Activated gamma-delta T cell (primary cell): ENCODE measurements around the gene UBA5.

Source experiments
- DNase-seq: peaks from one replicate; lab custom pipeline; 2025; lab: John Stamatoyannopoulos, UW

Gene UBA5

DNA sequence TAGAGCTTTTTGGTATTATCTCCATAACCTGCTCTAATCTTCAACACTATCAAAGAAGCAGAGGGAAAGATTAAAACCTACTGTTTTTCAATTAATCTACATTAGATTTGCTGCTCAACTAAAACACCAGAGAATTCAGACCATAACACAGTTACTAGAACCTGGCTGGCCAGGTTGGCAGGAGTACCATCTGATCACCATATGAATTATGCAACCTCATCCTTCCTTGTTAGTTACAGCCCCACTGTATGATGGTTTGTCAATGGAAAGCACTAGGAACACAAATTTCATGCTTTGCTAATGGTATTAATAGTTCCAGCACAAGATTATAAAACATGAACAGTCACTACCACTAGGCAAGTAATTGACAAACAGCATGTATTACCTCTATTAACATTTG is 56.2 kb downstream of the UBA5 start:
- no peak for DNase-seq

DNA sequence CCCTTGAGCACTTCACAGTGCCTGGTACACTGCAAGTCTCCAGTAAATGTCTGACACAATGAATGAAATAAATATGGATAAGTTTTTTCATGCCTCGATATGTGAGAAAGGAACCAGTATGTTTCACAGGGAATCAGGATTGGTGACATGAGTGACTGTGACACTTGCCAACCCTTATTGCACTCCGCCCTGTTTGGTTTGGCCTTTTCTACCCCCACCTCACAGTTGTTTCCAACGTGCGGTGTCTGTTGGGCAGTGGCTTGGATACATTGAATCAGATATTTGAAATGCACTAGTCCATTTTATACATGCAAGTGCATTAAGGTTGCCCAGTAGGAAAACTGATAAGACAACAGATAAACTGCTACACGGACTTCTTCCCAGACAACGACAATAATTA is 60.1 kb downstream of the UBA5 start:
- DNase-seq: no peak

DNA sequence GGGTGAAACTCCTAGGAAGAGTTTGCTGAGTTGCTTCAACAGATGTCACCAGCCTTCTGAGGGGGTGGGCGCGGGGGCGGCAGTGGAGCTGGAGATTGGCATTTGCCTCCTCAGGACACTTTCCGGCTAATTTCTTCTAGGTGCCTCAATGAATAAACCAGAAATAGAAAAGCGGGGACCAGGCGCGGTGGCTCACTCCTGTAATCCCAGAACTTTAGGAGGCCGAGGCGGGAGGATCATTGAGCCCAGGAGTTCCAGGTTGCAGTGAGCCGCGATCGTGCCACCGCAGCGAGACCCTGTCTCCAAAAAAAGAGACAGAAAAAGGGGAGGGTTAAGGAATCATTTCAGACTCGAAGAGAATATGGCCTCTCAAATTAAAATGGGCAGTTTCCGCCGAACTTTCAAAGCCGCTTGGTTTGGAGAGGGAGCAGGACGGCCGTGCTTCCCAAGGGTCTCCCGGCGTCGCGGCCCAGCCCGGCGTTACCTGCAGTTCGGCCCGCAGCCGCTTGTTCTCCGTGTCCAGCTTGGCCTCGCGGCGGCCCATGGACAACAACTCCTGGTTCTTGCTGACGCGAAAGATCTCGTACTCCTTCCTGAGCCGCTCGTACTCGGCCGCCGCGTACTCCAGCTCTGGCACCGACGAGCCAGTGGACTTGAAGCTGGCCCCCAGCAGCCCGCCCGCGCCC is 61.5 kb downstream of the UBA5 start:
- DNase-seq: peak; percentile 10

DNA sequence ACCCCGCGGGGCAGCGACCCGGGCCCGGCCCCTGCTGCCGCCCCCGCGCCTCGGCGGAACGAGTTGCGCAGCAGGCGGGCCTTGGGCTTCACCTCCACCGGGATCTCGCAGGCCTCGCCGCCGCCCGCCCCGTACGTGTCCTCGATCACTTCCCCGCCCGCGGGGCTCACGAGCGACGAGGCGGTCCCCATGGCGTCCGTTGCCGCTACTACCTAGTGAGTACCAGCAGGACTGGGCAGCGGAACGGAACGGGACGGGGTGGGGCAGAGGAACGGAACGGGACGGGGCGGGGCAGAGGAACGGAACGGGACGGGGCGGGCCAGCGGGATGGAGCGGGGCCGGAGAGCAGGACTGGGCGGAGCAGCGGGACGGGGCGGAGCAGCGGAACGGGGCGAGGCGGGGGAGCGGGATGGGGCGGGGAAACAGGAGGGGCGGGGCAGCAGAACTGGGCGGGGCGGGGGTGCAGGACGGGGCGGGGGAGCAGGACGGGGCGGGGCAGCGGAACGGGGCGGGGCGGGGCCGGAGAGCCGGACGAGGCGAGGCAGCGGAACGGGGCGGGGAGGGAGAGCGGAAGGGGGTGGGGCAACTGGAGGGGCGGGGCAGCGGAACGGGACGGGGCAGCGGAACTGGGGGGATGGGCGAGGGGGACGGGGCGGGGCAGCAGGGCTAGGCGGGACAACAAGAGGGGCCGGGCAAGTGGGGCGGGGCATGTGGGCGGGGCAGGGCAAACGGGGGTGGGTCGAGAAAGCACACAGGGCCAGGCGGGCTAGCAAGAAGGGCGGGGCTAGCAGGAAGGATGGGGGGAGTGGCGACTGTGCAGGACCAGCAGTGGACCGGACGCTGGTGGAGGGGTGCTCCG is 62.3 kb downstream of the UBA5 start, which contains the start of gene NPHP3:
NPHP3 (minus strand) TSS at position 245 of the 859 bp plus-strand sequence; CDS start at position 191, 54 bp downstream.
- DNase-seq: peak; percentile 98

DNA sequence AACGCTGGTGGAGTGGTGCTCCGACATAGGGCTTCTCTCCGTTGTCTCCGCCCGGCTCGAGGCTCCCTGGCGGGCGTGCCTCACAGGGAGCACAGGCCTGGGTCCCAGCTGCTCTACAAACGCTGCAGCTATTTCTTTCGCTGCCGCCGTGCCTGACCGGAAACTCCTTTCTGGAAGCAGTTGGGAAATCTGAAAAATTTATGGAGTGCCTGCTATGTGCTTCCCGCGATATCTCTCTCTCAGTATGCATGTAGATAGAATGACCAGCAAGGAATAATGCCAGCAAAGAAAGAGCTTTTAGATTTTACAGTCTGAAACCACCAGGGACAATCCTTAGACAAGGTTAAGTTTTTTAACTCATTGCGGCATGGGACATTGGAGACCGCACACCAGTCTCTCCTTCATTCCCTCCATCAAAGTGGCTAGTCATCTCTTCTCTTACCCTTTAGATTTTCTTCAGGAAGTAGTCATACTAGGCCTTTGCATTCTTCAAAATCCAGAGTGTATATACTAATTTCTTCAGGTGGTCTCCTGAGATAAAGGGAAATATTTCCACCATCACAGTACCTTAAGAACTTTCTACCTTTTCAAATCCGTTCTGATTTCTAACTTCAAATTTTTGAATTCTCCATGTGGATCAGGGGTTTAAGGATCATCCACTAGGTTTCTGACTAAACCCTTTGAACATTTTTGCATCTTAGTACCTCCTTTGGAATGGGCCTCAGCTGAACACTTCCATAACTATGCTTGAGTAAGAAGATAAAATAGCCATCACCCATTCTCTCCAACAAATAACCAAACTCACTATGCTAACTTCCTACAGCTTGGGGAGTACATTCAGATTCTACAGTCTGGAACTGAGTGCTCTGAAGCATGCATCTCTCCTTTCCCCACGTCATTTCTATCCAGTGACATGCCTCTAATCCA is 63.2 kb downstream of the UBA5 start:
- no peak for DNase-seq

DNA sequence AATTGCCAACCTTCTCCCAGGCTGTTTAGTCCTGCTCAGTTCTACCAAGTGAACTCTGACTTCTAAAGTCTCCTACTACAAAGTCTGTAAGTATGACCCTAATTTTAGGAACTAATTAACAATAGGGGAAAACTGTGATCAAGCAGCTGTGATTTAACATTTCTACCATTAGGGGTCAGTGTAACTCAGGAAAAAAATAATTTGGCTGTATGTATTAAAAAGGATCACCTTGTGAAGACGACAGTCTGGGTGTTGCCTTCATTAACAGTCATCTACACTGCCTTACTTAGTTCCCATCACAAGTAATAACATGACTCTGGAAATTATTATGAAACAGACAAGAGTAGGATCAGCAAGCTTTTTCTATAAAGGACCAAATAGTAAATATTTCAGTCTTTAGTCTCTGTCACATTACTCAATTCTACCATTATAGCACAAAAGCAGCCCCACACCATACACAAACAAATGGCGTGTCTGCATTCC is 66.3 kb downstream of the UBA5 start:
- no peak for DNase-seq
